Nasal cavity respiratory epithelium epithelial cell of viscerocranial mucosa (primary cell): ENCODE data around the gene CCDC85C. TPM values are rescaled to one million over a fixed set of nuclear protein-coding genes. Genes with fewer than 3 reads are reported as not detected.

ENCODE experiments used
- total RNA-seq: library from RNA; depleted of rRNA; stranded (reverse); fragments of >200 nt; gene quantifications from 2 replicates; pipeline ENCODE4 v1.2.3, GENCODE V29; 2014

The CCDC85C gene
- 30.8 and 49.6 TPM in 2 replicates for total RNA-seq

GRCh38 chr14:99603471-99604277 lies at the start of gene CCDC85C:
Gene CCDC85C (minus strand): TSS chr14:99604207. CDS start chr14:99603959, 248 bp downstream.

DNA sequence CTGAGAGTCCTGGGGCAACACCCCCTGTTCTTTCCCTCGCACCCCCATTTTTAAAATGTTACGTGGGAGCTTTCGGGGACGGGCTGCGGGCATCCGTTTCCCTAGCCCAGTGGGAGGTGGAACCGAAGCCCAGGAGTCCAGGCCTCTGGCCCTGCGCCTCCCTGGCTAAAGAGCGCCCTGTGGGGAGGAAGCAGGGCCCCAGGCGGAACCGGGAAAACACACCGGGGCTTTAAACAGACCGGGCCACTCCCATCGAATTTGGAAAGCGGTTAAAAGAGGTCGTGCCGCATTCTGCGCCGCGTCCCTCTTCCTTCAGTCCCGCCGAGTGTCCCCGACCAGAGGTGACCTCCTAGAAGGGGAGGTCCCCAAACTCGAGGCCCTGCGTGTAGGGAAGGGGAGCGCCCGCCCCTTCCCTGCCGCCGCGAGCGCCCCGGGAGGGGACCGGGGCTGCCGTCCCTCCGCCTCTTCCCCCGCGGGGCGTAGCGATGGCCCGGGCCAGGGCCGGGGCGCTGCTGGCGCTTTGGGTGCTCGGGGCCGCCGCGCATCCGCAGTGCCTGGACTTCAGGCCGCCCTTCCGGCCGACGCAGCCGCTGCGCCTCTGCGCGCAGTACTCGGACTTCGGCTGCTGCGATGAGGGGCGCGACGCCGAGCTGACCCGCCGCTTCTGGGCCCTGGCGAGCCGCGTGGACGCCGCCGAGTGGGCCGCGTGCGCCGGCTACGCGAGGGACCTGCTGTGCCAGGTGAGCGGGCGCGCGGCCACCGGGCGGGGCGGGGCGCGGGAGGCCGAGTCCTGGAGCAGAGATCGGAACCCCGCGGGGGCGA lies 40.9 kb upstream of the CCDC85C start, which contains the start of gene HHIPL1:
Gene HHIPL1, plus strand, starts transcription at position 407 of the 822 bp plus-strand sequence. Its CDS starts 79 bp downstream, at position 486.

DNA sequence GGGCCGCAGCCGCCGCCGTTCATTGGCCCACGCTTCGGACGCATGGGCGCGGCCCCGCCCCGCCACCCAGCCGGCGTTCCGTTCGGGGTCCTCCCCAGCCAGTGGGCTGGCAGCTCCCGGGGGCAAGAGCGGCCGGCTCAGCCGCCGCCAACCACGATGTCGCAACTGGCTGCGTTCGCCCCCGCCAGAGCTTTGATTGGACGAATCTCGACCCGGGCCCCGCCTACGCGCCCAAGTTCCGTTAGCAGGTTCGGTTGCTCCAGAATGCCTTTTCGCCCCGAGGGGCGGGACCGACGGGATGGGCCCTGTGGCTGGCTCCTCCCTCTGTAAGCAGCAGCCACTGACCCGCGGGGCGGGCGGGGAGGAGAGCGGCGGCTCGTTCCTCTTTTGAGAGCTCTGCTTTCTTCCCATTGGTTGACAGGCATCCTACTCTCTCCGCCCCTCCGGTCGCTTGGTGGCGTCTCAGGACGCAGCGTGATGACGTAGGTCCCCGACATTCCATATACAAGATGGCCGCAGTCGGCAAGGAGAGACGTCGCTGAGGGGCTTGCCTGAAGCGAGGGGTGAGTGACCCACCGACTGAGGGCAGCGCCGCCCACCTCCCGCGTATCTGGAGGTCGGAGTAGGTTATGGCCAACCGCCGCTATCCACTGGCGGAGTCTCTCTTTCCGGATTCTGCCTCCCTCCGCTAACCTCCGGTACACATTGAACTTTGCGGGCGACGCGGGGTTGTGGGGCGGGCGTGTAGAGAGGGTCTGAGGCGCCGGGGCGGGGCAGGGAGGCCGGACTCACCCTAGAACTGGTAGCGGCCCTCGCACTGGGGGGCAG lies 122.9 kb downstream of the CCDC85C start, which contains the start of gene CCNK:
Gene CCNK, plus strand, starts transcription at position 493 of the 828 bp plus-strand sequence. CDS start 11,269 bp downstream, outside the sequence.

GRCh38 chr14:99479906-99480869 lies 123.8 kb downstream of the CCDC85C start, which contains the start of gene SETD3:
Gene SETD3 (minus strand): TSS chr14:99480859. CDS start chr14:99465805, 15,054 bp downstream.

Other genes starting within 250 kb of the CCDC85C start
- 71.2 and 74.2 TPM in 2 replicates for gene SETD3, start 123.3 kb downstream of the CCDC85C start, total RNA-seq
- gene CCNK, start 122.8 kb downstream of the CCDC85C start, total RNA-seq = 43.1 and 73.3 TPM in 2 replicates
- gene HHIPL1, start 40.9 kb upstream of the CCDC85C start, total RNA-seq = 1.0 and 1.7 TPM in 2 replicates
- gene CYP46A1, start 80.1 kb upstream of the CCDC85C start, total RNA-seq = 0.07 TPM in 1 of 2 replicates, not detected in the other
- gene EML1, start 189.2 kb upstream of the CCDC85C start, total RNA-seq = 2.4 and 5.5 TPM in 2 replicates